ENCODE results near the gene LRRC75B.
"Not testable (repeated sequence)": the region's sequence is repeated elsewhere in the genome, so short reads cannot be mapped to it uniquely, and the experiment has no call there.

LRRC75B gene

DNA sequence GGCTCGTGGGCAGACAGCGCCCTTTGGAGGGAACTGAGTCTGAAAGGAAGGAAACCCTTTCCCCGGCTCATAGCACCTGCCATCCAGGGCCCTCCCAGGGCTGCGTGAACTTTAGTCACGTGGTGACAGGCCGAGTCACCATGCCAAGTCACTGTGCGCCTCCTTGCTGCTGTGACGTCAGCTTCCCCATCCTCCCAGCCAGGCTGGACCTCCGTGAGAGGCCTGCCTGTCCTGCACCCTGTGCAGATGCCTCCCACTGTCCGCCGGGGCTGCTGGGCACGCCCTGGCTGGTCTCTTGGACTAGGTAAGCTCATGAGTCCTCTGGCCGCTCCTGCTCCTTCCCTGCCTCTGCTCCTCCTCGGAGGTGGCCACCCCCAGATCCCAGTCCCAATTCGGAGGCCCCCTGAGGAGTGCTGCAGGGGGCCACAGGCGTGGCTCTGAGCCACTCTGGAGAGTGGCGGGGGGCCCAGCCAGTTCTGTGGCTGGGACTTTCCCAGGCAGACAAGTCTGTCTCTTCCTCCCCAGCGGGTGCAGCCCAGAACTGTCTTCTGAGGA lies 14.6 kb upstream of the LRRC75B start:
- peak; percentile 86 for ATAC-seq

DNA sequence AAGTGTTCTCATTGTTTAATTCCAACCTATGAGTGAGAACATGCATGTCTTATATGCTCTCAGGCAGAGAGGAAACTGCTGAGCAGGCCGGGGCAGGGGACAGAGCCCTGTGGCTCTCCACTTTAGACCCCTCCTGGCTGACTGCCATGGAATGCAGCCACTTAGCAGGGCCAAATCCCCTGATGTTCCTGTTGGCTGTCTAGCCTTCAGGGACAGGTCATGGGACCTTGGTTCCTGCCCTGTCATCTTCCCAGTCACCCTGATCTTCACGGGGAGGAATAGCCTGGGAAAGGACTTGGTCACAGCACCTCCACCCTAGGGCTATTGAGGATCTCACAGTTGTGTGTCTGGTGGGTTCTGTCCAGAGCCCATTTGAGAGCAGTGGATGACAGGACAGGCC lies 13.5 kb upstream of the LRRC75B start:
- peaks cover 28% of the 10 kb centered on the region for H3K4me1 Mint-ChIP-seq
- ATAC-seq, H3K27me3 Mint-ChIP-seq, H3K36me3 Mint-ChIP-seq, H3K9me3 Mint-ChIP-seq, H3K4me3 Mint-ChIP-seq, H3K27ac Mint-ChIP-seq: not testable (repeated sequence)

More for the DNA sequence above, 14.6 kb upstream of the LRRC75B start:
- peak overlapping the region; percentile 91 for H3K4me3 Mint-ChIP-seq
- H3K36me3 Mint-ChIP-seq, H3K9me3 Mint-ChIP-seq, H3K27me3 Mint-ChIP-seq: not testable (repeated sequence)
- H3K4me1 Mint-ChIP-seq: peaks cover 24% of the 10 kb centered on the region
- peak overlapping the region; percentile 98 for H3K27ac Mint-ChIP-seq

DNA sequence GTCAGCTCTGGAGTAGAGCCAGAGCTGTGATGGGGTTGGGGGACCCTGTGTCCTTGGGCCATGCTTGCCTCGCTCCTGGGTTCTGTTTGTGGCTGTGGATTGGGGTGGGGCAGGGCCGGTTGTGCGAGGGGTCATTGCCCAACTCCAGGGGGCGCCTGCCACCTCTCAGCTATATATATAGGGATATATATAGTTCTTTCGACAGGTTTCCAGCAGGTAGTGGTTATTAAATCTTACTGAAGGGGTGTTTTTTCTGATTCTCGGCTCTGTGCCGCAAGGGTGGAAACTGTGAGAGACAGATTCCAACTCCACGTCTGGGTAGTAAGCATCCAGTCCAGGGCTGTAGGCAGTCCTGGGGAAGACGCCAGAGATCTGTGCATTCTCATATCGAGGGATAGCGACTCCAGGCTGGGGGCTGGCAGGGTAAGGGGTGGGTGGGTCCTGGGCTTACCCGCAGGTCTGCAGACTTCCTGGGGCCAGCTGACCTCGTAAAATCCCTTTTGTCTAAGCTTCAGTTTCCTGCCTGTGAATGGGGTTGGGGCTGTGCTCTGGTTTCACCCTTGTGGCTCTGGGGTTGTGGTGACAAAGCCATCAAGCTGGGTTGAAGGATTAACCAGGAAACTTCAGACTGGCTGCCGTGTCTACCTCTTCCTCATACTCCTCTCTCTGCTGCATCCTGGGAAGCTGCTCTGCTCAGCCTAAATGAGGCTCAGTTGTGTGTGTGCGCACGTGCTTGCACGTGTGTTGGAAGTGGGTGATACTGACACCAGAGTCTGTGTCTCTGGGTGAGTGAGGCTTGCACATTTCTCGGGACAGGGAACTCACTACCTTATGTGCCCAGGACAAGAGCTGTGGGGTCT lies 11.1 kb upstream of the LRRC75B start:
- not testable (repeated sequence) for H3K9me3 Mint-ChIP-seq, H3K36me3 Mint-ChIP-seq, H3K4me3 Mint-ChIP-seq, H3K27me3 Mint-ChIP-seq
- Mint-ChIP-seq H3K4me1 (peaks cover 30% of the 10 kb centered on the region), H3K27ac (peak overlapping the region; percentile 49)
- ATAC-seq: peak; percentile 14

DNA sequence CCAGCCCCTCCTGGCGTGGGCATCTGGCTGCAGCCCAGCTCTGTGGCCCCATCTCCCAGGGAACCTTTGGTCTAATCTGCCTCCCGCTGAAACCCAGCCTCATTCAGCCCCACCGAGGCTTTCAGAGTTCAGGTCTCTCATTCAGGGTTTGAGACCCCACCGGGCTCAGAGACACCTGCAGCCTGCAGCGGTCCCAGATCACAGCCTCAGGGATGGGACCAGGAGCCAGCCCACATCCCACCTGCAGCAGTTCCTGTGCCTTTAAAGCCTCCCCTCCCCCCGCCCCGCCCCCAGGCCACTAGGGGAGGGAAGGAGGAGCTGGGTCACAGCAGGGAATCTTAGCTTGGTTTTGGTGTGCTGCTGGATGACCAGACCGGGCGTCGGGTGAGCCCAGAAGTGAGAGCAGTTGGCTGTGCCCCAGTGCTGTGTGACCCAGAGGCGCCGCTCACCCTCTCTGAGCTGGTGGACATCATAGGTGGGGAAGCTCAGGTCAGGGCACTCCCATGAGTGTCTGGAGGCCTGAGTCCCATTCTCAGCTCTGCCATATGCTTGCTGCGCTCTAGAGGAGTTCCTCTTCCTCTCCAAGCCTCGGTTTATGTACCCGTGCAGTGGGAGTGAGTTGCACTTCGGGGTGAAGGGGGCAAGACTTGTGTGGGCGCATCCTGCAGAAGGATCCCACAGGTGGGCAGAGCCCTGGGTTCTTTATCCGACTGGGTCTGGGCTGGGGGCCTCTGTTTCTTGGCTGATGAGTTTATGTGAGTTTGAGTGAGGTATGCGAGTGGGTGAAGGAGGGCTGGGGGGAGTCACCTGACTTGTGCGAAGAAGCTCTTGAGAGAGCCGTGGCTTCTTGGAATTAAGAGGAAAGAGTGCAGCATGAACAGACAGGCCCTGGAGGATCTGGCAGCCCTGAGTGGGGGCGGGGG lies 10.2 kb upstream of the LRRC75B start, which contains the start of gene GGT1:
GGT1 (plus strand) TSS at position 347 of the 923 bp plus-strand sequence. CDS start 7,889 bp downstream, outside the sequence.
- not testable (repeated sequence) for H3K27me3 Mint-ChIP-seq, H3K36me3 Mint-ChIP-seq, H3K9me3 Mint-ChIP-seq, ATAC-seq, H3K4me3 Mint-ChIP-seq
- Mint-ChIP-seq H3K27ac (peak within 1 kb of the TSS; percentile 49), H3K4me1 (peaks cover 26% of the 10 kb centered on the region)

DNA sequence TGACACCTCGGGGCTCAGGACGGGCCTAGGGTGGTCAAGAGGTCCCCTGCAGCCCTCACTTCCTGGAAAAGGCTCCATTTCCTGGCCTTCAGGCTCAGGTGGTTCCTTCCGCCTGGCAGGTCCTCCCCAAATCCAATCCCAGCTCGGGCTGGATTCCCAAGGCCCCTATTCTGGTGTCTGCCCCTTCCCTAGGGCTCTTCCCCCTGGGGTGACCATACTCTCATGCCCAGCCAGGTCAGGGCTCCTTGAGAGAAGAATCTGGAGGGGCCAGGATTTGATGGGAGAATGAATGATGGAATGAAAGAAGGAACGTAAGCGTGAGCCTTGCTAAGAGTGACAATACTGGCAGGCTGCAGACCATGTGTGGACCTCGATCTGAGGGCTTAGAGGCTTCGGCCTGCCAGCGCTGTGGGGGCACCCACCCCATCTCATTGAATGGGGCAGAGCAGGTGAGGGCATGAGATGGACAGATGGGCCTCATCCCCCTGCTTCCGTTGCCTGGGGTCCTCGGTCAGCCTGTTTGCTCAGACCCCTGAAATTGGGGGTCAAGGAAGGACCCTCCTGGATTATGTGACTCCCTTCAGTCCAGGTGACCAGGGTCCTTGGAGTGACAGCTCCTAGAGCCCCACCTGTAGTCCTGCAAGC lies 9.4 kb upstream of the LRRC75B start:
- H3K36me3 Mint-ChIP-seq, H3K4me3 Mint-ChIP-seq, H3K27me3 Mint-ChIP-seq, H3K27ac Mint-ChIP-seq, ATAC-seq, H3K9me3 Mint-ChIP-seq: not testable (repeated sequence)
- peaks cover 18% of the 10 kb centered on the region for H3K4me1 Mint-ChIP-seq

DNA sequence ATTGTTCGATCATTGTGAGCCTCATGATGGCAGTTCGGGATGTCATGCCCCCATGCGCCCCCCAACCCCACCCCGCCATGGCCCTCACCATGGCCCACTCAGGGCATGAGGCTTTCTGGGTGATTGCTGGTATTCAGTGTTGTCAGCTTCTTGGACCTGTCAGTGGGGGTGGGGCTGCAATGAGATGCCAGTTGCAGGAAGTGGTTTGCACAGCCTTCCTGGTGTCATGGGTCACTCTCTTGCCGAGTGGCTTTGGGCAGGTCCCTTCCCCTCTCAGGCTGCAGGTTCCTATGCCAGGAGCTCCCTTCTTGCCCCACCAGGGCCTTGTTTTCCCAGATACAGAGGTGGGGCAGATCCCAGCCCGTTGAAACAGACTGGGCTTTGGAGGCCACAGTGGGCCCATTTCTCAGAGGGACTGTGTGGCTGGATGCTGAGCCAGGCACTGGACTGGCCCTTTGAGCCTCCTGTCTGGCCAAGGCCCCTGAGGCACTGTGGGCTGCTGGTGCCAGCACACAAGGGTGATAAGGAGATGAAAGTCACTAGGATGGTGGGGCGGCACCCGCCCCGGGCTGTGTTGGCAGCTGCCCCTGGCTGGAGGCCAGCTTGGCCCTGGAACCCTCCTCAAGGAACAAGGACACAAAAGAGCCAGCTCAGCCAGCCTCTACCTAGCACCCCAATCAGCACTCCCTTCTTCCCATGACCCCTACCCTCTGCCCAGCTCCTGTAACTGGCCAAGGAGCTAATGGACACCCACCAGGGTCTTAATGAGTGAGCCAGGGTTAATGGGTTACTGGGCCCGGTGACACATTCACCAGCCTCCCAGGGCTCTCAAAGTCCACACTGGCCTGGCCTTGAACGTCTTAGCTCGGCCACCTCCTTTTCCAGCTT lies 8.6 kb upstream of the LRRC75B start:
- H3K9me3 Mint-ChIP-seq: no peaks in the 10 kb centered on the region
- ATAC-seq: no peak
- H3K27me3 Mint-ChIP-seq: no peaks in the 10 kb centered on the region
- H3K27ac Mint-ChIP-seq: no peak overlapping the region
- H3K4me3 Mint-ChIP-seq: no peak overlapping the region
- H3K4me1 Mint-ChIP-seq: peaks cover 18% of the 10 kb centered on the region
- no peaks in the 10 kb centered on the region for H3K36me3 Mint-ChIP-seq

DNA sequence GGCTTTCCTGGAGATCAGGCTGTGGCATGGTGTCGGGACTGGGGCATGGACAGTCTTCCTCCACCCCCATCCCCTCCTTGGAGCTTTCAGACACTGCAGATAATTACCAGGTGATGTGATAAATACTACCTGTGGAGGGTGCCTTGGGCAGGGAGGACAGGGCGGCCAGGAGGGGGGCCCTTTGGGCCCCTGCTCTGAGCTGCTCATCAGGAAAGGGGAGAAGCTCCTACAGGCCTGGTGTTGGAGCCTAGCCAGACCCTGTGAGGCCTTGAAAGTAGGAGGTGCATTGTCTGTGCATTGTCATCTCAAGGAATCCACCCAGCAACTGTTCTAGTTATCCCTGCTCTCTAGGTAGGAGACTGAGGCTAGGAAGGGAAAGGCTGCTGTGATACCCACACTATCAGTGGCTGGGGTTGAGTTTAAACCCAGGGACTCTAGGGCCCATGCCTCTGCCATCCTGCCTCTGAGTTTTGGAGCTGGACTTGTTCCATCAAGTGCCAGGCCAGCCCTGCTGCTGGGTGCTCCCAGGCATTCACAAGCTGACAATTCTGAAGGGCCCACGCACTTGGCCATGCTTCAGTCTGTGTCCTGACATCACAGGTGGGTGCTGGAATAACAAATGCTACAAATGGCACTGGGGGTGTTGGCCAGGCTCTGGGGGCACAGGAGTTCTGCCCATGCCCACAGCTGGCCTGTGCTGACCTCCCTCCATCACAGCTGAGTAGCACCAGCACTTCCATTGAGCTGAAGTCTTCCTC lies 7.3 kb upstream of the LRRC75B start:
- not testable (repeated sequence) for H3K27ac Mint-ChIP-seq, H3K36me3 Mint-ChIP-seq, H3K4me3 Mint-ChIP-seq, ATAC-seq, H3K9me3 Mint-ChIP-seq, H3K27me3 Mint-ChIP-seq
- peaks cover 18% of the 10 kb centered on the region for H3K4me1 Mint-ChIP-seq

DNA sequence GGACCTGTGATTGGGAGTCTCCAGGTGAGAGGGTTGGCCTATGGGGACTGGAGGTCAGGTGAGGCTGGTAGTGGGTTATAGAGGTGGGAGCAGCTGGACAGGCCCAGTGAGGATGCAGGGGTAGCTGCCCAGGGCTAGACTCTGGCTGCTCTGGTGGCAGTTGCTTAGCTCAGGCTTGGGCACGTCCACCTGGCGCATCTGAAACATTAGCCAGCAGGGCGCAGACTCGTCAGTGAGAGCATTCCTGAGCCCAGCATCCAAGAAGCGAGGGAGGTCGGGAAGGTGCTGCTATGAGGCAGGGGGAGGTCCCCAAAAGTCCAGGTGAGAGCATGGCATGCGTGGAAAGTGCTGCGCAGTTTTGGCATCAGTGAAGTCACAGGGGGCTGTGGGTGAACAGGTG lies 6.6 kb upstream of the LRRC75B start:
- Mint-ChIP-seq H3K4me3 (no peak overlapping the region), H3K27ac (no peak overlapping the region), H3K27me3 (no peaks in the 10 kb centered on the region), H3K36me3 (no peaks in the 10 kb centered on the region), H3K9me3 (no peaks in the 10 kb centered on the region), H3K4me1 (peaks cover 18% of the 10 kb centered on the region)
- ATAC-seq: no peak

DNA sequence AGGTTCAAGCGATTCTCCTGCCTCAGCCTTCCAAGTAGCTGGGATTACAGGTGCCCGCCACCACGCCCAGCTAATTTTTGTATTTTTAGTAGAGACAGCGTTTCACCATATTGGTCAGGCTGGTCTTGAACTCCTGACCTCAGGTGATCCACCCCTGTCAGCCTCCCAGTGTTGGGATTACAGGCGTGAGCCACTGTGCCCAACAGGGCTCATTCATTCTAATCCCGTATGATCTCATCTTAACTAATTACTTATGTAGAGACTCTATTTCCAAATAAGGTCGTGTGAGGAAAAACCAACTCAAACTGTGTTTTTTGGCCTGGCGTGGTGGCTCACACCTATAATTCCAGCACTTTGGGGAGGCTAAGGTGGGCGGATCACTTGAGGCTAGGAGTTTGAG lies 4.2 kb upstream of the LRRC75B start:
- not testable (repeated sequence) for H3K27me3 Mint-ChIP-seq, ATAC-seq, H3K36me3 Mint-ChIP-seq, H3K9me3 Mint-ChIP-seq, H3K27ac Mint-ChIP-seq, H3K4me3 Mint-ChIP-seq
- peaks cover 11% of the 10 kb centered on the region for H3K4me1 Mint-ChIP-seq

DNA sequence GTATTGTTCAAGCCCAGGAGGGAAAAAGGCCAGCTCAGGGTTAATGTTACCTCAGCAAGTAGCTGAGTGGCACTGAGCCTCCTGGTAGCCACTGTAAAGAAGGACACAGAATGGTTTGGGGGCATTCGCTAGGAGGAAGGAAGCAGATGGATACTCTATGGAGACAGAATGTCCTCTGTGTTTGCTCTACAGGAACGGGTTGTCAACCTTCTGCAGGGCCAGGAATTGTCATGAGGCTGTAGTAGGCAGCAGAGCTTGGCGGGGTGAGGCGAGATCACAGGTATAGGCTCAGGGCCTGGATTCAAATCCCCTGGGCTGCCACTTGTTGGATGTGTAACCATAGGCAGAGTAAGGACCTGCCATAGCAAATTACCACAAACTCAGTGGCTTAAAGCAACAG lies 3.0 kb upstream of the LRRC75B start:
- Mint-ChIP-seq H3K27me3 (no peaks in the 10 kb centered on the region), H3K36me3 (no peaks in the 10 kb centered on the region), H3K9me3 (no peaks in the 10 kb centered on the region), H3K4me3 (no peak overlapping the region), H3K27ac (no peak overlapping the region), H3K4me1 (peaks cover 6% of the 10 kb centered on the region)
- ATAC-seq: no peak

DNA sequence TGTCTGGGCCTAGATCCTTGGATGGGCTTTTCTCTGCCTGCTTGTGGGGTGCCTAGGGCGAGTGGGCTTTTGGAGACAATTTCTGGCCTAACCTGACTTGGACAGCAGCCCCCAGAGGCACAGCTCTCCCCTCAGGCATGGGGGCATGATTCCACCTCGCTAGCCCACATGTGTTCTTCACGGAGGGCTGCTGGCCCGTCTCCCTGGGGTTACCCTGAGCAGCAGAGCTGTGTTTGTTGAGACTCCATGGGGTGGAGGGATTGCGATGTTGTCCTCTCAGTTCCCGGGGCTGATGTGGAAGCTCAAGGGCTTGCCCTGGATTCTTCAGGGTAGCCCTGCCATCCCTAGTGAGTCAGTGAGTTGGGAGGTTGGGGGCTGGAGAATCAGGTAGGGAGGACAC lies 2.4 kb upstream of the LRRC75B start:
- Mint-ChIP-seq H3K9me3 (no peaks in the 10 kb centered on the region), H3K4me3 (no peak overlapping the region), H3K4me1 (peaks cover 6% of the 10 kb centered on the region), H3K27me3 (no peaks in the 10 kb centered on the region), H3K36me3 (no peaks in the 10 kb centered on the region), H3K27ac (no peak overlapping the region)
- no peak for ATAC-seq

DNA sequence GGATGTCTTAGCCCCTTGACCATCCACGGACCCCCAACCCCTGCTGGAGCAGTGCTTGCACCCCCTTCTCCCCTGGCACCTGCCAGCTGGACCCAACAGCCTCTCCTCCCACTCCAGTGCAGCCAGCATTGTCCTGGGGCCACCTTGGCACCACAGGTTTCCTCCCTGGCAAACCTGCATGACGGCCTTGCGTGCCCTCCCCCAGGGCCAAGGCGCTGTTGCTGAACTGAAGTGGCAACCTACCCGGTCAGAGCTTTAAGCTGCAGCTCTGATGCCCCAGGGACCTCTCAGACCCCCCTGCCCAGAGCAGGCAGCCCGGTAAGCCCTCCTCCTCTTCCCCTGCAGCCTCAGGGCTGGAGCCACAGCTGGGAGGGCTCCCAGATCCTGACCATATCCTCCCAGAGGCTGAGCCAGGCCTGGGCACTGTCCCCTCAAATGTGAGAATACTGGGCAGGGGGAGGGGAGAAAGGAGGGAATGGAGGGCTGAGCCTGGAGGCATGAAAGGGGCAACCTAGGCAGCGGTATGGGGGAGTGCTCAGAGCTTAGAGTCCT lies 1.8 kb upstream of the LRRC75B start:
- no peak for ATAC-seq
- Mint-ChIP-seq H3K27me3 (no peaks in the 10 kb centered on the region), H3K4me1 (peaks cover 6% of the 10 kb centered on the region), H3K9me3 (no peaks in the 10 kb centered on the region), H3K27ac (no peak overlapping the region), H3K36me3 (no peaks in the 10 kb centered on the region), H3K4me3 (no peak overlapping the region)

DNA sequence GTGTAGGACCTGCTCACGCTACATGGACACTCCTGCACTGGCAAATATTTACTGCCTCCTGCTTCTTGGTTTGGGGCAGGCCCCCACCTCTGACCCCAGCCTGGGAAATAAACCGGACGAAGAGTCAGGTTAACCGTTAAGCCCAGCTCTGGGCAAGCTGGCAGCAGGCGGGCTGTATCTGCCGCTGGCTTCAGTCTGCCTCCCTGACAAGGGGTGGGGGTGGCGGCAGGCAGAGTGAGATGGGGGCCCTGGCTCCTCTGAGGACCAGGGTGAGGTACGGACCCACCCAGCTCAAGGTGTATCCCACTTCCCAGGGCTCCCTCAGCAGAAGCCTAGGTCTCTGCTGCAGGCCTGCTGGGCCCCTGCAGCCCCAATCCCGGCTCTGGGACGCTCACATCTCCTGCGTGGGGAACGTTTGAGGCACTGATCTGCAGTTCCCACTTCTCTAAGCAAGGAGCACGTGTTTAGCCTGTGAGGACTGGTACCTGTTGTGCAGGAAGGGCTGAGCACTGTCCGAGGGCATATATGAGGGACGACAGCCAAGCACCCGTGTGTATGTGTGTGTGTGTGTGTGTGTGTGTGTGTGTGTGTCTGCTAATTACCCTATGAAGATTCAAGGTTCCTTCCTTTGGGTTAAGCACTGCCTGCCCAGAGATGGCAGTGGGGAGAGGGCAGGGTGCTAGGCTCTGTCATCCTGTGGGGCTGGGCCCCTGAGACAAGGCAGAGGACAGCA lies 1.1 kb upstream of the LRRC75B start:
- H3K9me3 Mint-ChIP-seq: no peaks in the 10 kb centered on the region
- peaks cover 6% of the 10 kb centered on the region for H3K4me1 Mint-ChIP-seq
- H3K27me3 Mint-ChIP-seq: no peaks in the 10 kb centered on the region
- ATAC-seq: no peak
- peak overlapping the region; percentile 71 for H3K4me3 Mint-ChIP-seq
- H3K27ac Mint-ChIP-seq: no peak overlapping the region
- H3K36me3 Mint-ChIP-seq: no peaks in the 10 kb centered on the region

Measured in stimulated activated memory B cell treated with anti-CD40 and anti-IgM and Interleukin-4, amounts not matched to agents 10 μg/mL and 1 μg/mL and 100 μg/mL, for 72 hours (primary cell).